ENCODE results near the gene SPTAN1.

- TF ChIP-seq POLR2A (IDR thresholded peaks at IDR 0.05), result no peak
- TF ChIP-seq, protein P1, sequence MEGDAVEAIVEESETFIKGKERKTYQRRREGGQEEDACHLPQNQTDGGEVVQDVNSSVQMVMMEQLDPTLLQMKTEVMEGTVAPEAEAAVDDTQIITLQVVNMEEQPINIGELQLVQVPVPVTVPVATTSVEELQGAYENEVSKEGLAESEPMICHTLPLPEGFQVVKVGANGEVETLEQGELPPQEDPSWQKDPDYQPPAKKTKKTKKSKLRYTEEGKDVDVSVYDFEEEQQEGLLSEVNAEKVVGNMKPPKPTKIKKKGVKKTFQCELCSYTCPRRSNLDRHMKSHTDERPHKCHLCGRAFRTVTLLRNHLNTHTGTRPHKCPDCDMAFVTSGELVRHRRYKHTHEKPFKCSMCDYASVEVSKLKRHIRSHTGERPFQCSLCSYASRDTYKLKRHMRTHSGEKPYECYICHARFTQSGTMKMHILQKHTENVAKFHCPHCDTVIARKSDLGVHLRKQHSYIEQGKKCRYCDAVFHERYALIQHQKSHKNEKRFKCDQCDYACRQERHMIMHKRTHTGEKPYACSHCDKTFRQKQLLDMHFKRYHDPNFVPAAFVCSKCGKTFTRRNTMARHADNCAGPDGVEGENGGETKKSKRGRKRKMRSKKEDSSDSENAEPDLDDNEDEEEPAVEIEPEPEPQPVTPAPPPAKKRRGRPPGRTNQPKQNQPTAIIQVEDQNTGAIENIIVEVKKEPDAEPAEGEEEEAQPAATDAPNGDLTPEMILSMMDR (IDR thresholded peaks at IDR 0.05), result peak; percentile 32 to 72 (median 63)
Observed at GRCh38 chr9:128636024-128636390, 83.6 kb downstream of the SPTAN1 start.
